ENCODE results near the gene PRADC1.

Gene PRADC1

DNA sequence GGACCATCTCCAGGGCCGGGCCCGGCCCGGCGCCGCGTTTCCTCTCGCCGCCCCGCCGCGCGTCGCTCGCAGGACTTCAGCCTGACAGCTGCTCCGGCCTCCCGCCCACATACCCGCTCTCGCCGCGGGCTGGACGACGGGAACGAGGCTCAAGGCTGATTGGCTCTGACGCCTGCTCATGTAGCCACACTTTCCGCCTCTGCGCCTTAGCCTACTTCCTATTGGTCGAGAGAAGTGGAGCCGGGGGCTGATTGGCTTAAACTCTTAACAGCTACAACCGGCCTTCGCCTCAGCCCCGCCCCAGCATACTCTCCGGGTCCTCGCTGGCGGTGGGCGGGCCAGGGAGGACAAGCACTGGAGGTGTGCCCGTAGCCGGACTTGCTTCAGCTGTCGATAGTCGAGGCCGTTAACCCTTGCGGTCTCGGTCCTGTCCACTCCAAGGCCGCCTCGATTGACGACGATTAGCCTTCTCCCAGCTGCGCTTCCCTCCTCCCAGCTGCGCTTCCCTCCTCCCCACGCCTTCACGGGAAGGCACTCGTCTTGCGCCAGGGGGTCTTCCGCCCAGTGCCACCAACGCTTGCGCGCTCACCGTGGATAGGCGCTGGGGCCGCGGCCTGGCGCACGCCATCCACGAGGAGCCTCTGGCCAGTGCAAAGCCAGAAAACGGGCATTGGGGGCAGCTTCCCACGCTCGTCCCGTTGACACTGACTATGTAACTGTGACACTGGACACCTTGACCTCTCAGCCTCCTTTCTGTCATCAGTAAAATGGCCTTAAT lies at the start of gene PRADC1:
TSS of gene PRADC1 (minus strand) at position 86 of the 778 bp plus-strand sequence. CDS start at position 7, 79 bp downstream.
- peak; percentile 99 for DNase-seq (ENCODE audit: low spot score)
- in situ Hi-C loops (cut with MboI; ENCODE audit: low pct_unique_long_range_greater_than_20kb, low sequenced_read_pairs, unreplicated experiment): no loop called here
- TF ChIP-seq, protein P1, sequence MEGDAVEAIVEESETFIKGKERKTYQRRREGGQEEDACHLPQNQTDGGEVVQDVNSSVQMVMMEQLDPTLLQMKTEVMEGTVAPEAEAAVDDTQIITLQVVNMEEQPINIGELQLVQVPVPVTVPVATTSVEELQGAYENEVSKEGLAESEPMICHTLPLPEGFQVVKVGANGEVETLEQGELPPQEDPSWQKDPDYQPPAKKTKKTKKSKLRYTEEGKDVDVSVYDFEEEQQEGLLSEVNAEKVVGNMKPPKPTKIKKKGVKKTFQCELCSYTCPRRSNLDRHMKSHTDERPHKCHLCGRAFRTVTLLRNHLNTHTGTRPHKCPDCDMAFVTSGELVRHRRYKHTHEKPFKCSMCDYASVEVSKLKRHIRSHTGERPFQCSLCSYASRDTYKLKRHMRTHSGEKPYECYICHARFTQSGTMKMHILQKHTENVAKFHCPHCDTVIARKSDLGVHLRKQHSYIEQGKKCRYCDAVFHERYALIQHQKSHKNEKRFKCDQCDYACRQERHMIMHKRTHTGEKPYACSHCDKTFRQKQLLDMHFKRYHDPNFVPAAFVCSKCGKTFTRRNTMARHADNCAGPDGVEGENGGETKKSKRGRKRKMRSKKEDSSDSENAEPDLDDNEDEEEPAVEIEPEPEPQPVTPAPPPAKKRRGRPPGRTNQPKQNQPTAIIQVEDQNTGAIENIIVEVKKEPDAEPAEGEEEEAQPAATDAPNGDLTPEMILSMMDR (IDR thresholded peaks at IDR 0.05; ENCODE audit: extremely low read depth, insufficient read depth, missing control alignments): no peak

DNA sequence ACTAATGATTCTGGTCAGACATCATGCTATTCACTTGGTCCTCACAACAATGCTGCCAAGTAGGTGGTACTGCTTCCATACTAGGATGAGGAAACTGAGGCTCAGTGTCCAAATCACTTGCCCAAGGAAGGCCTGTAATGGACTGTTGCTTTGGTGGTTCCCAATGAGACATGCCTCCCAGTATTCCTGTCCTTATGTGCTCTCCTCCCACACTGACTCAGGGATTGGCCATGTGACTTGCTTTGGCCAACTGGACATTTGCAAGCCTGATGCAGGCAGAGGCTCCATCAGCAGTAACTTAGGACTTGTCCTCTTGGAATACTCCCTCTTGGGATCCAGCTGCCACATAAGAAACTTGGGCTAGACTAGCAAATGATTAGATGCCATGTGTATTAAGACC lies 48.2 kb upstream of the PRADC1 start:
- no peak for DNase-seq (ENCODE audit: low spot score)
- TF ChIP-seq, protein P1 (IDR thresholded peaks at IDR 0.05; ENCODE audit: extremely low read depth, insufficient read depth, missing control alignments): no peak
- in situ Hi-C loops (cut with MboI; ENCODE audit: low pct_unique_long_range_greater_than_20kb, low sequenced_read_pairs, unreplicated experiment): no loop called here

DNA sequence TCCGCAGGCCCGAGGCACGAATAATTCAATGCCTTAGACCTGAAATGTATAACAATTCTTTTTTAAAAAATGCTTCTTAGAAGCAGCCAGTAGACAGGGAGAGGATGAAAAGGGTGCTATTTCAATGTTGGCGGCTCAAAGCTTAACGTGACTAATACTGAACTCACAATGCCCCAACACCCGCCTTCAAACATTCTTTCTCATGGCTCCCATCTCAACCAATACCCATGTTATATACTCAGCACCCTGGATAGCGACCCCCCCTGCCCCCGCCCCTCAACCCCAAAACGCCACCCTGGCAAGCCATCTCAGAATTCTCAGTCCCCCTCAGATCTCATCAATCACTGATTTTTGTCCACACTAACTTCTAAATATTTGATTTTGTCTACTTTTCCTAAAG lies 46.8 kb upstream of the PRADC1 start:
- no peak for DNase-seq (ENCODE audit: low spot score)
- TF ChIP-seq, protein P1 (IDR thresholded peaks at IDR 0.05; ENCODE audit: extremely low read depth, insufficient read depth, missing control alignments): no peak
- in situ Hi-C loops (cut with MboI; ENCODE audit: low pct_unique_long_range_greater_than_20kb, low sequenced_read_pairs, unreplicated experiment): no loop called here

DNA sequence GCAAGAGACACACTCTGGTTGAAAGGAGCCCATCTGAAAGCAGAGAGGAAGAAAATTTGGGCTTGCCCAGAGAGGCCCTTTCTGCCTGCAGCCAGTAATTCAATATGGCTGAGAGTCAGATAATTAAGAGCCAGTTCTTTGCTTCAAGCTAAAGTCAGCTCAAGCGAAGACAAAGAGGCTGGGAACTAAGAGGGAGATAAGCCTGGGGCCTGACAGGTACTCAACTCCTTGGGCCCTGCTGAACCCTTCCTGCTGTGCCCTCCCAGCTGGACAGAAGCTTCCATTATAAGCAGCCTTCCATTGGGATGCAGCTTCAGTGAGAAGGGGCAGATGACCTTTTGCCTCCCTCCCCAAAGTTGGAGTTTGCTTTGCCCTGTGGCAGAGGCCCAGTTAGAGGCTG lies 39.2 kb upstream of the PRADC1 start:
- DNase-seq (ENCODE audit: low spot score): no peak
- in situ Hi-C loops (cut with MboI; ENCODE audit: low pct_unique_long_range_greater_than_20kb, low sequenced_read_pairs, unreplicated experiment): no loop called here
- TF ChIP-seq, protein P1 (IDR thresholded peaks at IDR 0.05; ENCODE audit: extremely low read depth, insufficient read depth, missing control alignments): no peak

DNA sequence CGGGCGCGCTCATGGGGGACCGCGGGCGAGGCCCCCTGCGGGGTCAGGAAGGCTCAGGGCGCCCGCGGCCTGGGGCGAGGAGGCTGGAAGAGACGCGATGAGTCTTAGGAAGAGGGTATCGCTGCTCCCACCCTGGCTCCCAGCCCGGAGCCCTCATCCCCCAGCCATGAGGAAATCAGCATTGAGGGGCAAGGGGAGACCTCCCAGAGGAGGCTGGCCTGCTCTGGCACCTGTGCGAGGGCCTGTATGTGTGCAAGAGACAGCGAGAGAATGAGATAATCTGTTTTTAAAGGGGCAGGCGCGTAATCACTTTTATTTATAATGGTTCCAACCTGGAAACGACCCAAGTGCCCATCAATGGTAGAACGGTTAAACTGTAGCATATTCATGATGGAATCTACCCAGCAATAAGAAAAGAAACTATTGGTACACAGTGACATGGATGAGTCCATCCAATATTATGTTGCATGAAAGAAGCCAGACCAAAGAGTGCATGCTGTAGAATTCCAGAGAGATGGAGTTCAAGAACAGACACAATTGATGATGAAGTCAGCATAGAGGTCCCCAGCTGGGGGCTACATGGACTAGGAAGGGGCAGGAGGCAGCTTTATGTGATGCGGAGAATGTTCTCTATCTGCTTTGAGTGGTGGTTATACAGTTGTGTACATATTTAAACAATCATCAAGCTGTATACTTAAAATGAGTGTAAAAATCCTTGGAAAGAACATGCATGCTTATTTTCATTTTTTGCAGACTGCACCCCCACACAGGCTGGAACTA lies 36.8 kb upstream of the PRADC1 start:
- in situ Hi-C loops (cut with MboI; ENCODE audit: low pct_unique_long_range_greater_than_20kb, low sequenced_read_pairs, unreplicated experiment): no loop called here
- TF ChIP-seq, protein P1 (IDR thresholded peaks at IDR 0.05; ENCODE audit: extremely low read depth, insufficient read depth, missing control alignments): no peak
- DNase-seq (ENCODE audit: low spot score): no peak

DNA sequence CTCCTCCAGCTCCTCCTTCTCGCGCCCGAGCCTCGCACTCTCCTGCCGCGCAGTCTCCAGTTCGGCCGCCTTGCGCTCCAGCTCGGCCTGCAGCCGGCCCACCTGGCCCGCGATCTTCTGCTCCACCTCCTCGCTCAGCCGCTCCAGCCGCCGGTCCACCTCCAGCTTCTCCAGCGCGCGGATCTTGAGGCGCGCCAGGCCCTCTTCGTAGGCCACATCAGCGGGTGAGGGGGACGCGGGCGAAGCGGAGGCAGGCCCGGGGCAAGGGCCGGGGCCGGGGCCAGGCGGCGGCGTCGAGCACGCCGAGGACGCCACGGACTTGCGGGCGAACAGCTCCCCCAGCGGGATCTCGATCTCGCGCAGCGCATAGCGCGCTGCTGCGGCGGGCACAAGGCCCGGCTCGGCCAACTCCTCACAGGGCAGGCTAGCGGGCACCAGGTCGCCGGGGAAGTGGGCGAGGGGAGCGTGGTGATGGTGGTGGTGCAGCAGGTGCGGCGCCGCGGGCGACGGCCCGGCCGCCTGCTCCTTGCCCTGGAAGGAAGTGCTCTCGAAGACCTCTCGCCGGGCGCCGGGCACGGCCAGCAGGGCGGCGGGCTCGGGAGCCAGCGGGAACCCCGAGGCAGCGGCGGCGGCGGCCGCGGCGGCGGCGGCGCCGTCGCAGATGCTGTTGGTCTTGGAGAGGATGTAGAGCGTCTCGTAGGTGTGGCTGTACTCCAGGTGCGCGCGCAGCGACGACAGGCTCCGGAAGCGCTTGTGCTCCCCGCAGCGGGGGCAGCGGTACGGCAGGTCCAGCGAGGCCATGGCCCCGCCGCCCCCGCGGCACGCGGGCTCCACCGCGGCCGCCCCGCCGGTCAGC lies 36.0 kb upstream of the PRADC1 start:
- DNase-seq (ENCODE audit: low spot score): peak; percentile 96

More for the DNA sequence above, 36.0 kb upstream of the PRADC1 start:
- TF ChIP-seq, protein P1 (IDR thresholded peaks at IDR 0.05; ENCODE audit: extremely low read depth, insufficient read depth, missing control alignments): peak; percentile 26
- in situ Hi-C loops (cut with MboI; ENCODE audit: low pct_unique_long_range_greater_than_20kb, low sequenced_read_pairs, unreplicated experiment): no loop called here

Data from GM13977 (cell line).